HepG2 (cell line): ENCODE results near the gene NUDT21.

Experiments used
- BRD4 ChIP-seq: sonication (generic); formaldehyde crosslinking; IDR thresholded peaks from 2 replicates; pipeline ENCODE4 v1.4.0; 2020; ENCODE audit warnings: missing genetic modification reagents
- CTCF ChIP-seq: sonication (generic); formaldehyde crosslinking; IDR thresholded peaks from 2 replicates; pipeline ENCODE4 v1.5.0; 2020; ENCODE audit warnings: mild to moderate bottlenecking, missing genetic modification reagents, moderate library complexity
- GTF2F1 ChIP-seq: fragments of 150-350 bp; IDR thresholded peaks from 2 replicates; pipeline ENCODE4 v1.6.1; 2014; ENCODE audit warnings: low read length
- ZNF142 ChIP-seq: sonication (generic); formaldehyde crosslinking; IDR thresholded peaks from 2 replicates; pipeline ENCODE4 v1.4.0; 2020; ENCODE audit warnings: missing genetic modification reagents

GRCh38 chr16:56451753-56452689 is 889 bp upstream of the NUDT21 start:
- TF ChIP-seq BRD4 (peak; percentile 62), CTCF (CRISPR knock-in tag) (no peak), GTF2F1 (no peak), ZNF142 (CRISPR knock-in tag) (no peak)
